Suprapubic skin (tissue), 4 donors: Measurements from ENCODE around the gene MPC1L. TPM values are rescaled to one million over a fixed set of nuclear protein-coding genes. Genes with fewer than 3 reads are reported as not detected.
A peak's percentile ranks its signal among the peaks of the same experiment; 100 is the strongest.

Source experiments
- DNase-seq, 2 donors: peaks; one replicate each; pipeline ENCODE4 v3.0.0-alpha.2; 2019; ENCODE audit warnings: low spot score in 2 of 2
- H3K27ac ChIP-seq: fragments of 200-600 bp; sonication (generic); one replicate; pipeline ENCODE4 v1.5.1; 2019
- H3K27me3 ChIP-seq: fragments of 200-600 bp; sonication (generic); one replicate; pipeline ENCODE4 v1.5.1; 2019
- H3K36me3 ChIP-seq: fragments of 200-600 bp; sonication (generic); one replicate; pipeline ENCODE4 v1.5.1; 2019
- H3K4me1 ChIP-seq: fragments of 200-600 bp; sonication (generic); one replicate; pipeline ENCODE4 v1.5.1; 2019
- H3K4me3 ChIP-seq: fragments of 200-600 bp; sonication (generic); one replicate; pipeline ENCODE4 v1.5.1; 2019; ENCODE audit warnings: mild to moderate bottlenecking
- H3K9me3 ChIP-seq: fragments of 200-600 bp; sonication (generic); one replicate; pipeline ENCODE4 v1.5.1; 2019
- CTCF ChIP-seq, 2 donors: fragments of 200-600 bp in 1 of 2; fragments of 450-650 bp in 1 of 2; sonication (generic) in 1 of 2; IDR thresholded peaks; one replicate each; pipeline ENCODE4 v1.5.1; 2016 to 2019; ENCODE audit warnings: antibody characterized with exemption in 2 of 2, mild to moderate bottlenecking in 1 of 2, moderate library complexity in 1 of 2
- EP300 ChIP-seq: sonication (generic); formaldehyde crosslinking; IDR thresholded peaks from one replicate; pipeline ENCODE4 v1.6.1; 2017; ENCODE audit warnings: antibody characterized with exemption
- POLR2A ChIP-seq, 2 donors: fragments of 450-650 bp; IDR thresholded peaks; one replicate each; pipeline ENCODE4 v1.6.1; 2017; ENCODE audit warnings: antibody characterized with exemption in 2 of 2, mild to moderate bottlenecking in 2 of 2, moderate library complexity in 2 of 2
- POLR2AphosphoS5 ChIP-seq, 3 donors: sonication (generic); formaldehyde crosslinking; IDR thresholded peaks; one replicate each; pipeline ENCODE4 v1.6.1; 2017; ENCODE audit warnings: antibody characterized with exemption in 3 of 3
- WGBS: methylation state at CpG from one replicate; pipeline ENCODE4 v1.1.5; 2018; 5-methylcytosine and 5-hydroxymethylcytosine counted together
- total RNA-seq, 4 donors: library from RNA; depleted of rRNA; stranded (reverse); fragments of >200 nt; gene quantifications; one replicate each; pipeline ENCODE4 v1.1.0, GENCODE V29; 2016

Gene MPC1L
- total RNA-seq, 4 donors from 2014 or later = not detected

- peaks cover 23% of the 10 kb centered on the region for H3K36me3 ChIP-seq
Observed at GRCh38 chrX:40637687-40638086, 14.5 kb downstream of the MPC1L start.

GRCh38 chrX:40644176-40644575 is 20.9 kb downstream of the MPC1L start:
- TF ChIP-seq POLR2AphosphoS5 (IDR thresholded peaks at IDR 0.05) = no peak
- TF ChIP-seq CTCF (IDR thresholded peaks at IDR 0.05) = no peak
- no peak for TF ChIP-seq EP300
- no peak for TF ChIP-seq POLR2A (IDR thresholded peaks at IDR 0.05)
- WGBS = 56% methylated on average over 5 of the region's 5 CpGs

More at GRCh38 chrX:40637687-40638086, 14.5 kb downstream of the MPC1L start:
- Histone ChIP-seq H3K4me1 (no peaks in the 10 kb centered on the region), H3K27me3 (no peaks in the 10 kb centered on the region), H3K27ac (no peak overlapping the region), H3K4me3 (no peak overlapping the region), H3K9me3 (no peaks in the 10 kb centered on the region)
- TF ChIP-seq POLR2AphosphoS5 (IDR thresholded peaks at IDR 0.05) (no peak), EP300 (no peak), CTCF (IDR thresholded peaks at IDR 0.05) (no peak), POLR2A (IDR thresholded peaks at IDR 0.05) (no peak)
- WGBS = 87% methylated on average over 3 of the region's 3 CpGs
- DNase-seq = no peak

GRCh38 chrX:40644821-40645358 is 21.7 kb downstream of the MPC1L start:
- no peaks in the 10 kb centered on the region for H3K9me3 ChIP-seq
- peak overlapping the region; percentile 38 for H3K27ac ChIP-seq
- no peak for TF ChIP-seq CTCF (IDR thresholded peaks at IDR 0.05)
- TF ChIP-seq POLR2A (IDR thresholded peaks at IDR 0.05) = no peak
- no peak for TF ChIP-seq EP300
- no peak for TF ChIP-seq POLR2AphosphoS5 (IDR thresholded peaks at IDR 0.05)
- peak in 1 of 2 donors; percentile 70 for DNase-seq
- H3K27me3 ChIP-seq = no peaks in the 10 kb centered on the region
- WGBS = 30% methylated on average over 4 of the region's 4 CpGs
- H3K4me3 ChIP-seq = peak overlapping the region; percentile 35
- H3K4me1 ChIP-seq = peaks cover 22% of the 10 kb centered on the region
- no peaks in the 10 kb centered on the region for H3K36me3 ChIP-seq

More at GRCh38 chrX:40644176-40644575, 20.9 kb downstream of the MPC1L start:
- Histone ChIP-seq H3K9me3 (no peaks in the 10 kb centered on the region), H3K36me3 (no peaks in the 10 kb centered on the region), H3K27ac (peak overlapping the region; percentile 38), H3K27me3 (no peaks in the 10 kb centered on the region), H3K4me3 (peak overlapping the region; percentile 35), H3K4me1 (peaks cover 22% of the 10 kb centered on the region)
- DNase-seq = no peak

GRCh38 chrX:40646489-40647306 is 23.5 kb downstream of the MPC1L start:
- peak; percentile 75 to 78 for DNase-seq
- 12% methylated on average over 16 of the region's 33 CpGs for WGBS
- TF ChIP-seq CTCF (IDR thresholded peaks at IDR 0.05) (no peak), POLR2A (IDR thresholded peaks at IDR 0.05) (no peak), POLR2AphosphoS5 (IDR thresholded peaks at IDR 0.05) (no peak), EP300 (no peak)
- Histone ChIP-seq H3K27ac (peak overlapping the region; percentile 83), H3K36me3 (no peaks in the 10 kb centered on the region), H3K9me3 (no peaks in the 10 kb centered on the region), H3K27me3 (no peaks in the 10 kb centered on the region), H3K4me1 (peaks cover 22% of the 10 kb centered on the region), H3K4me3 (peak overlapping the region; percentile 83)
